NT2/D1 (cell line): ENCODE results near the gene TMEM245.

ENCODE experiments used
- YY1 ChIP-seq: IDR thresholded peaks from 2 replicates; pipeline ENCODE4 v1.6.1; 2011; ENCODE audit not compliant: insufficient read length, insufficient read depth
- ZNF274 ChIP-seq: IDR thresholded peaks from 2 replicates; pipeline ENCODE4 v1.6.1; 2011; ENCODE audit warnings: mild to moderate bottlenecking, low read depth, low read length

GRCh38 chr9:109139851-109140250, 20.1 kb upstream of the TMEM245 start:
- TF ChIP-seq ZNF274 (no peak), YY1 (no peak)
